ENCODE measurements around the gene UBE2G1.

GRCh38 chr17:4272213-4272971 lies 94.1 kb downstream of the UBE2G1 start:
- TF ChIP-seq REST (IDR thresholded peaks at IDR 0.05; ENCODE audit: insufficient read depth in 1 of 2, low read depth in 2 of 2, low read length in 2 of 2) (no peak), FOXP2 (optimal IDR thresholded peaks at IDR 0.05; ENCODE audit: borderline replicate concordance, extremely low read depth, extremely low read length, insufficient read depth) (no peak)
